H1 (cell line): ENCODE data around the gene ANKRD13C. TPM values are rescaled to one million over a fixed set of nuclear protein-coding genes. Genes with fewer than 3 reads are reported as not detected.

Source experiments
- polyA plus RNA-seq, 7 experiments: library from polyadenylated mRNA; depleted of rRNA in 3 of 7; stranded (reverse) in 5 of 7; unstranded in 2 of 7; fragments of >200 nt in 5 of 7; fragments of 200-250 nt in 2 of 7; gene quantifications; 1 replicate in 5 of 7; 2 replicates in 1 of 7; 4 replicates in 1 of 7; pipeline versions ENCODE4 v1.2.1 to v1.2.3, GENCODE V29; 2011 to 2013; ENCODE audit warnings: missing spikeins in 2 of 7, mixed read lengths in 2 of 7
- total RNA-seq: library from RNA; stranded (reverse); fragmentation: NEBNext Ultra II Directional; extraction: Animal tissue kit (Norgen Biotek cat#: 25700); gene quantifications from 2 replicates; pipeline ENCODE4 v1.2.1, GENCODE V29; 2021
- TF ChIP-seq, protein P1 (sequence below): fragments of 300-600 bp; sonication (generic); IDR thresholded peaks from 2 replicates; pipeline ENCODE4 v1.7.1; 2012; ENCODE audit warnings: low read length, moderate library complexity, mild to moderate bottlenecking, inconsistent platforms; ENCODE audit not compliant: insufficient replicate concordance

The ANKRD13C gene
- total and polyA plus RNA-seq, 2 of the 8 experiments (the other 6 are each of a cell fraction or from before 2014, with no cell fraction given): 4.8 to 21.7 TPM

DNA sequence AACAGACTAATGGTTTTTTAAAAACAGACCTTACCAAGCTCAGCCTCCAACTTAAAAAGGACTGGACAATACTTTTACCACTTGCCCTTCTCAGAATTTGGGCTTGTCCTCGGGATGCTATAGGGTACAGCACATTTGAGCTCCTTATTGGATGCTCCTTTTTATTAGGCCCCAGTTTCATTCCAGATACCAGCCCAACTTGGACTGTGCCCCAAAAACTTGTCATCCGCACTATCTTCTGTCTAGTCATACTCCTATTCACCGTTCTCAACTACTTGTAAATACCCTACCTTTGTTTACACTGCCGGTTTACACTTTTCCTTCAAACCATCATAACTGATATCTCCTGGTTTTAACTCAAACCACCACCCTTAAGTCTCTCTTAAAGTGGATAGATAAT is 17.9 kb upstream of the ANKRD13C start (continued):
- TF ChIP-seq, protein P1, sequence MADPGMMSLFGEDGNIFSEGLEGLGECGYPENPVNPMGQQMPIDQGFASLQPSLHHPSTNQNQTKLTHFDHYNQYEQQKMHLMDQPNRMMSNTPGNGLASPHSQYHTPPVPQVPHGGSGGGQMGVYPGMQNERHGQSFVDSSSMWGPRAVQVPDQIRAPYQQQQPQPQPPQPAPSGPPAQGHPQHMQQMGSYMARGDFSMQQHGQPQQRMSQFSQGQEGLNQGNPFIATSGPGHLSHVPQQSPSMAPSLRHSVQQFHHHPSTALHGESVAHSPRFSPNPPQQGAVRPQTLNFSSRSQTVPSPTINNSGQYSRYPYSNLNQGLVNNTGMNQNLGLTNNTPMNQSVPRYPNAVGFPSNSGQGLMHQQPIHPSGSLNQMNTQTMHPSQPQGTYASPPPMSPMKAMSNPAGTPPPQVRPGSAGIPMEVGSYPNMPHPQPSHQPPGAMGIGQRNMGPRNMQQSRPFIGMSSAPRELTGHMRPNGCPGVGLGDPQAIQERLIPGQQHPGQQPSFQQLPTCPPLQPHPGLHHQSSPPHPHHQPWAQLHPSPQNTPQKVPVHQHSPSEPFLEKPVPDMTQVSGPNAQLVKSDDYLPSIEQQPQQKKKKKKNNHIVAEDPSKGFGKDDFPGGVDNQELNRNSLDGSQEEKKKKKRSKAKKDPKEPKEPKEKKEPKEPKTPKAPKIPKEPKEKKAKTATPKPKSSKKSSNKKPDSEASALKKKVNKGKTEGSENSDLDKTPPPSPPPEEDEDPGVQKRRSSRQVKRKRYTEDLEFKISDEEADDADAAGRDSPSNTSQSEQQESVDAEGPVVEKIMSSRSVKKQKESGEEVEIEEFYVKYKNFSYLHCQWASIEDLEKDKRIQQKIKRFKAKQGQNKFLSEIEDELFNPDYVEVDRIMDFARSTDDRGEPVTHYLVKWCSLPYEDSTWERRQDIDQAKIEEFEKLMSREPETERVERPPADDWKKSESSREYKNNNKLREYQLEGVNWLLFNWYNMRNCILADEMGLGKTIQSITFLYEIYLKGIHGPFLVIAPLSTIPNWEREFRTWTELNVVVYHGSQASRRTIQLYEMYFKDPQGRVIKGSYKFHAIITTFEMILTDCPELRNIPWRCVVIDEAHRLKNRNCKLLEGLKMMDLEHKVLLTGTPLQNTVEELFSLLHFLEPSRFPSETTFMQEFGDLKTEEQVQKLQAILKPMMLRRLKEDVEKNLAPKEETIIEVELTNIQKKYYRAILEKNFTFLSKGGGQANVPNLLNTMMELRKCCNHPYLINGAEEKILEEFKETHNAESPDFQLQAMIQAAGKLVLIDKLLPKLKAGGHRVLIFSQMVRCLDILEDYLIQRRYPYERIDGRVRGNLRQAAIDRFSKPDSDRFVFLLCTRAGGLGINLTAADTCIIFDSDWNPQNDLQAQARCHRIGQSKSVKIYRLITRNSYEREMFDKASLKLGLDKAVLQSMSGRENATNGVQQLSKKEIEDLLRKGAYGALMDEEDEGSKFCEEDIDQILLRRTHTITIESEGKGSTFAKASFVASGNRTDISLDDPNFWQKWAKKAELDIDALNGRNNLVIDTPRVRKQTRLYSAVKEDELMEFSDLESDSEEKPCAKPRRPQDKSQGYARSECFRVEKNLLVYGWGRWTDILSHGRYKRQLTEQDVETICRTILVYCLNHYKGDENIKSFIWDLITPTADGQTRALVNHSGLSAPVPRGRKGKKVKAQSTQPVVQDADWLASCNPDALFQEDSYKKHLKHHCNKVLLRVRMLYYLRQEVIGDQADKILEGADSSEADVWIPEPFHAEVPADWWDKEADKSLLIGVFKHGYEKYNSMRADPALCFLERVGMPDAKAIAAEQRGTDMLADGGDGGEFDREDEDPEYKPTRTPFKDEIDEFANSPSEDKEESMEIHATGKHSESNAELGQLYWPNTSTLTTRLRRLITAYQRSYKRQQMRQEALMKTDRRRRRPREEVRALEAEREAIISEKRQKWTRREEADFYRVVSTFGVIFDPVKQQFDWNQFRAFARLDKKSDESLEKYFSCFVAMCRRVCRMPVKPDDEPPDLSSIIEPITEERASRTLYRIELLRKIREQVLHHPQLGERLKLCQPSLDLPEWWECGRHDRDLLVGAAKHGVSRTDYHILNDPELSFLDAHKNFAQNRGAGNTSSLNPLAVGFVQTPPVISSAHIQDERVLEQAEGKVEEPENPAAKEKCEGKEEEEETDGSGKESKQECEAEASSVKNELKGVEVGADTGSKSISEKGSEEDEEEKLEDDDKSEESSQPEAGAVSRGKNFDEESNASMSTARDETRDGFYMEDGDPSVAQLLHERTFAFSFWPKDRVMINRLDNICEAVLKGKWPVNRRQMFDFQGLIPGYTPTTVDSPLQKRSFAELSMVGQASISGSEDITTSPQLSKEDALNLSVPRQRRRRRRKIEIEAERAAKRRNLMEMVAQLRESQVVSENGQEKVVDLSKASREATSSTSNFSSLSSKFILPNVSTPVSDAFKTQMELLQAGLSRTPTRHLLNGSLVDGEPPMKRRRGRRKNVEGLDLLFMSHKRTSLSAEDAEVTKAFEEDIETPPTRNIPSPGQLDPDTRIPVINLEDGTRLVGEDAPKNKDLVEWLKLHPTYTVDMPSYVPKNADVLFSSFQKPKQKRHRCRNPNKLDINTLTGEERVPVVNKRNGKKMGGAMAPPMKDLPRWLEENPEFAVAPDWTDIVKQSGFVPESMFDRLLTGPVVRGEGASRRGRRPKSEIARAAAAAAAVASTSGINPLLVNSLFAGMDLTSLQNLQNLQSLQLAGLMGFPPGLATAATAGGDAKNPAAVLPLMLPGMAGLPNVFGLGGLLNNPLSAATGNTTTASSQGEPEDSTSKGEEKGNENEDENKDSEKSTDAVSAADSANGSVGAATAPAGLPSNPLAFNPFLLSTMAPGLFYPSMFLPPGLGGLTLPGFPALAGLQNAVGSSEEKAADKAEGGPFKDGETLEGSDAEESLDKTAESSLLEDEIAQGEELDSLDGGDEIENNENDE: no peak
